GM21717 (cell line): ENCODE measurements around the gene FGF21.

ENCODE experiments used
- ATAC-seq: cut with Tn5 transposase; IDR thresholded peaks from one replicate; pipeline ENCODE4 v1.9.1; 2021; ENCODE audit warnings: mild to moderate bottlenecking, moderate library complexity; ENCODE audit not compliant: unreplicated experiment

Gene FGF21

DNA sequence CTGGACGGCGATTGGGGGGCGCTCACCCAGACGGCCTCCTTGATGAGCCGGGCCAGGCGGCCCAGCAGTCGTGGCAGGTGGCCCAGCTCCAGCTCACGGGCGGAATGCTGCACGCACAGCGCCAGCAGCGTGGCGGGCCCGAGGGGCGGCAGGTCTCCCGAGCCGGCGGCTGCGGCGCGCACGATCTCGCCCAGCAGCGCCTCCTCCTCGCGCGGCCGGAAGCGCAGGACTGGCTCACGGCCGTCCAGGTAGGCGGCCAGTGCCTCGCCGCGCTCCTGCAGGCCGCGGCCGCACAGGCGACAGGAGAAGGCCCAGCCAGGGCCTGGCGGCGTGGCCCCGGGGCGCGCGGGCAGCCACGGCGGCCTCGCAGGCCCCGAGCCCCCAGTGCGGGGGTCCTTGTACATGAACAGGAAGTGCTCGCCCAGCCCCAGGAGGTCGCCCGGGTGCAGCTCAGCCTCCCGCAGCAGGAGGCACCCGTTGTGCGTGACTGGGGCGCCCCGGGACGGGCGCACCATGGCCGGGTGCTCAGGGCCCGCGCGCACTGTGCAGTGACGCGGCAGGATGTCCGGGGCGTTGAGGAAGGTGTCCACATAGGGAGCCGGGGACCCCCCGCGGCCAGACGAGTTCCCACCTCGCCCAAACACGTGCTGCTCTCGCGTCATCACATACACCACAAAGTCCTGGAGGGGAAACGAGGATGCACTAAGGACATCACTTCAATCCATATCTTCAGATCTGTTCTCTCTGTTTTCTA lies 26.2 kb upstream of the FGF21 start:
- no peak for ATAC-seq

DNA sequence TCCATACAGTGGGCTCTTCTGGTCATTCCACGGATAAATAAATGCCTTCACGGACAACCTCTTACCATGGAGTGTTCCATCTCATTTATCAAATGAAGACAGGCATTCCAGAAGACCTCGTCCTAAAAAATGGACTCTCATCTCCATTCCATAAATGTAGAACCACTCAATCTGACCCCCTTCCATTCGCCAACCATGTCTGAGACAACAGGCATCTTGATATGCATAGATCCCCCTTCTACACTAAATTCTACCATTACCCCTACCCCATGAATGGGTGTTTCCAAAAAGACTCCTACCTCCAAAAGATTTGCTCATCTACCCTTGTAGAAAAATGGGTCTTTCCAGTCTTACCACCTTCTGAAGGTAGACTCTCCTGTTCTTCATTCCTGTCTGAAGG lies 23.9 kb upstream of the FGF21 start:
- ATAC-seq: no peak

DNA sequence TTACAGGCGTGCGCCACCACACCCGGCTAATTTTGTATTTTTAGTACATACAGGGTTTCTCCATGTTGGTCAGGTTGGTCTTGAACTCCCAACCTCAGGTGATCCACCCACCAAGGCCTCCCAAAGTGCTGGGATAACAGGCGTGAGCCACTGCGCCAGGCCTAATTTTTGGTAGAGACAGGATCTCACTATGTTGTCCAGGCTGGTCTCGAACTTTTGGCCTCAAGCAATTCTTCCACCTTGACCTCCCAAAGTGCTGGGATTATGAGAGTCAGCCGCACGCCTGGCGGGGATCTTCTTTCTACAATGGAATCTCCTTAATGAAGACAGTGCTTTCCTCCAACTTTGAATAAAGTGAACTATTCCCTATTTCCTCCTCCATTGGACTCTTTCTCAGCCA lies 20.7 kb upstream of the FGF21 start:
- no peak for ATAC-seq

DNA sequence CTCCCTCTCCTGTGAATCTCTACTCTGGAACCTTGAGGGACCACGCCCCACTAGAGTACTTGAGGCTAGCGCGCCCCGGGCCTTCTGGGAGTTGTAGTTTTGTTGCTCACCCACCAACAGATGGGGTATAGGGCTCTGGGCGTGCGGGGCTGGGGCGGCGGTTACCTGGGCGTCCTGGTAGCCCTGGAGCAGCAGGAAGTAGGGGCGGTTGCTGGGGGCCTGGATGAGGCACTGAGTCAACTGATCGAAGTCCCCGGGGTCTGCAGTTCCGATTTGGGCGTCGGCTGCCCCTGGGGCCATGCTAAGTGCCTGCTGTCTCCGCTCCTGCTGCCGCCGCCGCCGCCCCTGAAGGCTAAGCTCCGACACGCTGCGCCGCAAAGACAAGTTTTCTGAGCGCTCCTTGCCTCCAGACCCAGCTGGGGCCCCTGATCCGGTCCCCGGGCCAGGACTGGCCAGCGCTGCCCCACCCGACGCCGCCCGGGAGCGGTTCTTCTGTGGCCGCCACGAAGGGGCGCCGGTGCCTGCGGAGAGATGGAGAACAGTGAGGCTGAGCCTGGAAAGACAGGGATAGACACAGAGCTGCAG lies 20.2 kb upstream of the FGF21 start:
- no peak for ATAC-seq

DNA sequence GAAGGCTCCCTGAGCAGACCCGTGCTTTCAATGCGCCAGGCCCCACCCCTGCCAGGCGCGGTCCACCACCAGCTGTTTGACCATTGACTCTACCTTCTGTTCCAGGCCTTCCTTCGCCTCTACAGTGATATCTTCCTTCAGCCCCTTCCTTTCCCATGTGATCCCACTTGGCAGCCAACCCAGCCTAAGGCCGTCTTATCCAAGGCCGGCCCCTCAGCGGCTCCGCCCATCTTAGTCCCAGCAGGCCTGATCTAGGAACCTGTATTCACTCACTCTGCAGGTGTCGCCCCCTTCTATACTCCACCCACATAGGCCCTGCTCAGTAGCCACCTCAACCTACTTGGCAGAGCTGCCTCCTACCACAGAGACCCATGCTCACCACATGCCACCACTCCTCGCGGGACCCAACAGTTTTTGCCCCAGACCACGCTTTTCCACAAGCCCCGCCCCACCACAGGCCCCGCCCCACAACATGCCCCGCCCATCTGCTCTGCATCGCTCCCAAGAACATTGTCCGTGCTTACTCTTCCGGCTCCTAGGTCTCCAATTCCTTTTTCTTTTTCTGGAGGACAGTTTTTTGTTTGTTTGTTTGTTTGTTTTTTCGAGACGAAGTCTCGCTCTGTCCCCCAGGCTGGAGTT lies 17.8 kb upstream of the FGF21 start:
- ATAC-seq: no peak

DNA sequence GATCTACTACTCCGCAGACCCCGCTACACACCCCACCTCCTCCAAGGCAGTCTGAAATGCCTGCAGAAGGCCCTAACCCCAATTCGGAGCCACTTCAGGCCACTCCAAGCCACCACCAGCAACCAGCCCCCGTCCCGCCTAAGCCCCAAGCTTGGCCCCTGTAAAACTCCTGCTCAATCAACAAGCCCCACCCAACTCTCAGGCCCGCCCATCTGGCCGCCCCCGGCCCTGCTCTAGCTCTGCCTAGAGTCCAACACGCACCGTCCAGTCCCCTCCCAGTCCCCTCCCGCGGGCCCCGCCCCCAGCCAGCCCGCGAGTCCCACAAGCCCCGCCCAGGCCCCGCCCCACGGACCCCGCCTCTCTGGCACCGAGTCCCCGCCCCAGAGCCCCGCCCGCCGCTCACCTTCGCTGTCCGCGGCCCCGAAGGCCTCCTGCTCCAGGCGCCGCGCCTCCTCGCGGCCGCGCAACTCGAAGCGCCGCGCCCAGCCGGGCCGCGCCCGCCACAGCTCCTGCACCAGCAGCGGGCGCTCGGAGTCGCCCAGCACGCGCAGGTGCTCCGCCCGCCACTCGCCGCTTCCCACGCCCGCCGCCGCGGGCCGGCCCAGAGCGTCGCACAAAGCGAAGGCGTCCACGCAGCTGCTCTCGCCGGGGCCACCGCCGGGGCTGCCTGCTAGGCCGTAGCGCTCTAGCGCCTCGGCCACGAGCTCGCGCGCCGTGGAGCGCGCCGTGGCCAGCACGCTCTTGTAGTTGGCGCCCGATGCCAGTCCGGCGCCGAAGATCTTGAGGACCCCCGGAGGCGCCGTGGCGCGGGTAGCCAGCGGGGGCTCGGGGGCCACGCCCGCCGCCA lies 16.5 kb upstream of the FGF21 start:
- ATAC-seq: peak; percentile 55

DNA sequence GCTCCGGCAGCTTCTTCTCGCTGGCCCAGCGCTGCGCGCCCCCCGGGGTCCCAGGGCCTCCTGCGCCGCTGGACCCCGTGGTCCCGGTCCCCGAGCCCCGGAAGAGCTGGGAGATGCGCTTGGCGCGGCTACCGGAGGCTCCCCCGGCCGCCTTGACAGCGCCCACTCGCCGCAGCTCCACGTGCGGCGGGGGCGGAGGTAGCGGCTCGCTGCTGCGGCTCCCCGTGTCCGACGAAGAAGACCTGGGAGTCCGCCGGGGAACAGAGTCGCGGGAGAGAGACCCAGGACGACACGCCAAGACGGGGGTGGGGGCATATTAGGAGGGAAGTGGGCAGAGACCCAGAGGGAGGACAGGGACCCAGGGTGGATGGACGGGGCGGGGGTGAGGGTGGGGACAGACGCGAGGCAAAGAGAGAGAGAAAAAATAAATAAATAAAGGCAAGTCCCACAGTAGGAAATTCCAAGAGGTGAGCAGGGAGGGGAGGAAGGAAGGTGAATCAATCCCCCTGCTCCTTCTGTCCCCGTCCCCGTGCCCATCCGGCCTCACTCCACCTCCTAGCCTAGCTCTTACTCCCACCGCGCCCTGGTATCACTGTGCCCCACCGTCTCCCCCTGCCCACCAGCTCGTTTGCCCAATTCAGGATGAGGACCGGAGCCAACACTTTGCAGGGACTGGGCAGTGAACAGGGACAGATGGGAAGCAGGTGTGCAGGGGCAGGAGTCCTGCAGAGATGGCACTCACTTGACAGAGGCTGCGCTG lies 15.7 kb upstream of the FGF21 start:
- ATAC-seq: no peak

DNA sequence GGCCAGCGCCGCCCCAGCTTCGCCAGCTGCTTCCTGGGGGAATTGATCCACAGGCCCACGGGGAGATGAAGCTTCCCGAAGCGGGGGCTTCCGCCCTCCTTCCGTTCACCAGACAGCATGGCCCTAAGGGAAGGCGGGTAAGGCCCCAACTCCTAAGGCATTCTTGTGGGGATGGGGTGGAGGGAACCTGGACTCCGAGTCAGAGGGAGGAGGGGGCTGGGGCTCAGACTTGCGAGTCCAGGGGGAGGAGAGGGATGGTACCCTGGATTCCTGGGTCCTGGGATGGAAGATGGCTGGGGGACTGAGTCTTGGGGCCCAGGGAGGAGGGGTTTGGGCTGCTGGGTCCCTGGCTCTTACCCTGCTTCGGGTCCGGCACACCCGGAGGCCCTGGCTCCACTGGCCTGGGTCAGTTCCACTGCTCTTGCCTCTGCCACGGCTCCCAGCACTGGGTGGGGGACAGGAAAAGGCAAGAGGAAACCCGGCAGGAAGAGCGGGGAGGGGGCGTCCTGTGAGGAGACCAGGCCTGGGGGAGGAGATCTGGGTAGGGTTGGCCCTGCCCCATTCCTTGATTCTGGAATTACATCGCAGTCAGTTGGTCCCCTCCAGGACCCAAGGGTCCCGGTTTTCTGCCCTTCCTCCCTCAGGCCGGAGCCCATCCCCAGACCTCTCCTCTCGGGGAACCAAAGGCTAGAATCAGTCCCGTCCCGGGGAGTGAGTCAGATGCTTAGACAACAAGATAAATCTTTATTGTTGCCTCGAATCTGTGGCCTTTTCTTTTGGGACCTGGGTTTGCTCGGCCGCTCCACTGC lies 15.0 kb upstream of the FGF21 start, which contains the start of gene RASIP1:
Gene RASIP1 (minus strand): TSS at position 447 of the 809 bp plus-strand sequence. CDS start 328 bp downstream, at position 119.
- ATAC-seq: no peak

DNA sequence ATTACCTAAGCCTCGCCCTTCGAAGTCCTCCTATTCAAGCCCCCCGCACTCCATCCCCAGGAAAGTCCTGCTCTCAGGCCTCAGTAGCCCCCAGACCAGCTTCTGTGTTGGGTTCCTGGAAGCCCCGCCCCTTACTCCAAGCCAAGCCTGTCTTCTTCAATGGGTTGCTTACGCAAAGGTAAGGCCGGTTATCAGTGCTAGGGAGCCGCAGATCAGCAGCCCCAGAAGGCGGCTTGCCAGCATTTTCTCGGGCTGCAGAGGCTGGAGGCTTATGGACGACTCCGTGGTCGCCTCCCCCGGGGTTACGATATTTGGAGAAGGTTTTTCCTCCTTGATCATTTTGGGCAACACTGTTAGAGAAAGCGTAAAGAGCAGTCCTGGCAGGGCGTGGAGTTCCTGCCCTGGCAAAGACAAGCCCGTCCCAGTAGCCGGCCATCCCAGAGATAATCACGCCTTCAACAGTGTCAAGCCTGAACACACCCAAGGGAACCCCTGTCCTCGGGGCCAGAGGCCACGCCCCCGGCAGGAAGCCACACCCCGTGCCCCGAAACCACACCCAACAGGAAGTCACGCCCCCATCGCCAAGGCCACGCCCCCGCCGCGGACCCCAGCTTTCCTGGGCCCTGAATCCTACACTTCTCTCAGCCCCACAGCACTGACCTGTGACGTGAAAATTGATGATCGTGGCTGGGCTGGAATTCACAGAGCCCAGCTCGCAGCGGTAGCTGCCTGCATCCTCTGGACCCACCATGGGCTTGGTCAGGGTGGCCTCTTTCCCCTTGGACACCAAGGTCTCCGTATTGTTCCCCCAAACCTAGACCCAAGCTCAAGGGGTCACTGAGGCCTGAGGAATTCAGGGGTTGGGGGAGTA lies 14.0 kb upstream of the FGF21 start:
- no peak for ATAC-seq

DNA sequence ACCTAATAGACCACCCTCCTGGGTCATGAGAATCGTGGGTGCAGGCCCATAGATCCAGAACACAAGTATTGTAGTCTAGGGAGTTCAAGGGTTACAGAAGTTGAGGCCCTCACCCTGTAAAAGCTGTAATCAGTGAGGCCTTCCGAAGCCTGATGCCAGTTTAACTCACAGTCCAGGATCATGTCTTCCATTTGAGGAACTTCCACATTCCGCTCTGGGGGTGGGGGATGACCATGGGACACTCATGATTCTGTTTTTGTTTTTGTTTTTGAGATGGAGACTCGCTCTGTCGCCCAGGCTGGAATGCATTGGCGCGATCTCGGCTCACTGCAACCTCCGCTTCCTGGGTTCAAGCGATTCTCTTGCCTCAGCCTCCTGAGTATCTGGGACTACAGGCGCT lies 13.2 kb upstream of the FGF21 start:
- ATAC-seq: no peak

DNA sequence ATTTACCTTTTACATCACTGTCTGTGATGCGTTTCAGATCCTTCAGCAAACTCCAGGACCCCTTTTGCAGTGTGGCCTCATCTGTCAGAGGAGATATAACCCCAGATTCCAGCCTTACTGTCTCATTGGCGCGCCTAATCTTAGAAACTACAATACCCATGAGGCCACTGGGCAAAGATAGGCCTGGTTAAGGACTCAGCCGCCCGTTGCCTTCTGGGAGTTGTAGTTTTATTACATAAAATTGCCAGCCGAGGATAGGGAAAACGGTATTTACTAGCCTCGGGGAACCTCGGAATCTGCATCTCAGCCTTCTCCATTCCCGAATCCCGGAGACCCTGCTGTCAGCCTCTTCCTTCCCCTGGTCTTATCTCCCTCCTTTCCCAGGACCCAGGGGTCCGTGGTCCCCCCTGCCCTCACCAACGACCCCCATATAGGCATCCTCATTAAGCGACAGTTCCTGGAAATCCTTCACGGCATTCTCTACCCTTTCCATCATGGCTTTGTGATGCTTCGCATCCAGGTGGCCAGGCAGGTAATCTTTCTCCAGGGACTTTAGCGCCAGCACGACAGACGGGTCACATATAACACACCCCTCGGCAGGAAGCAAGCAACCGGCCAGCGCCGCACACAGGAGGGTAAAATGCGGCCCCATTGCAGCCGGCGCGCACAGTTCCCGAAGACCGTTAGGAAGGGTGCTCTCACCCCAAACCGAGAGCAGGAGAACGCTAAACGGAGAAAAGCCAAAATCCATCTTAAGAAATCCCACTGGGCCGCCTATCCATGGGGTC lies 9.9 kb upstream of the FGF21 start:
- ATAC-seq: no peak

DNA sequence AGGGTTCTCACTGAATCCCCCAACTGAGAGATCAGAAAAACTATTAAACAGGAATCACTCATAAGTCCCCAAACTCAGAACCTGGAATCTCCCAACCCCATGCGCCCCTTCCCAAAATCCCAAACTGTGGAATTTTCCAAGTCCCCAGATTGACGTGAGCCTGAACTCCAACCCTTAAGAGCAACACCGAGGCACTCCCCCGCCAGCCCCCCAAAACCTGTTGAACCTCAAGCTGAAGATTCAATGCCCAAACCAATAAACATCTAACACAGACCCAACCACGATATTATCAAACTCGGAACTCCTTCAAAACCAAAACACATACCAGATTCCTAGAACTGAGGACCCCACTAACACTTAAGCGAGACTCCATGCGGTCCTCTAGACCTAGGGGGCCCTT lies 9.2 kb upstream of the FGF21 start:
- ATAC-seq: no peak

DNA sequence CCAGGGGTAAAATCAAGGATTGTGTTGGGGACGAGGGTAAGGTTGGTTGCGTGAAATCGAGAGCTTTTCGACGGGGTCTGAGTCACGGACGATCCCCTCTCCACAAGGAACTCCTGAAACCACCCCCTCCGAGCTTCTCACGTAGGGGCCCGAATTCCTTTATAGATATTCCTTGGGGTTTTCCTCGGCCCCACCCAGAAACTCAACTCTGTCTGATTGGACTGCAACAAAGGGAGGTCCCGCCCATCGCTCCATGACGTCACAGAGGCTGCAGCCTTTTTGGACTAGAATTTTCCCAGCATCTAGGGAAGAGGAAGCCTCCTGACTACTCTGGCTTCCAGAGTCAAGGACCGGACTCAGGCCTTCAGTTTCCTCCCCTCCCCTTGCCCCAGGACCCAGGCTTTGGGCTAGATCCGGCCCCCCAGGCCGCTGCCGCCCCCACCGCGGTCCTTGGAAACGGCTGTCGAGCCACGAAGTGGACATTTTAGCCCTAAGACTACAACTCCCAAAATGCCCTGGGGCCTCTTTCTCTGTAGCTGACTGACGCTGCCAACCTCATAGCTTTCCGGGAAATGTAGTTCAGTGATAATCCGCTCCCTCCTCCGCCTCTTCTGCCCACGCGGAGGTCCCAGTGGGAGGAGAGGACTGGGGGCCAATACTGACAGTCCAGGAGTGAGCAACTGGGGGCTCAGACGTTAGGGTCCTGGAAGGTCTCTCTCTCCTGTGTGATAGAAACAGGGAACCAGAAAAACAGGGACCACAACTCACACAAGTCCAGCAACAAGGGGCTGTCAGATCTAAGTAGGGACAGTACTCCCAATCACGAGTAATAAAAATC lies 8.4 kb upstream of the FGF21 start, which contains the start of gene IZUMO1:
Gene IZUMO1 (minus strand): TSS at position 172 of the 838 bp plus-strand sequence. CDS start 1,050 bp downstream, outside the sequence.
- no peak for ATAC-seq

DNA sequence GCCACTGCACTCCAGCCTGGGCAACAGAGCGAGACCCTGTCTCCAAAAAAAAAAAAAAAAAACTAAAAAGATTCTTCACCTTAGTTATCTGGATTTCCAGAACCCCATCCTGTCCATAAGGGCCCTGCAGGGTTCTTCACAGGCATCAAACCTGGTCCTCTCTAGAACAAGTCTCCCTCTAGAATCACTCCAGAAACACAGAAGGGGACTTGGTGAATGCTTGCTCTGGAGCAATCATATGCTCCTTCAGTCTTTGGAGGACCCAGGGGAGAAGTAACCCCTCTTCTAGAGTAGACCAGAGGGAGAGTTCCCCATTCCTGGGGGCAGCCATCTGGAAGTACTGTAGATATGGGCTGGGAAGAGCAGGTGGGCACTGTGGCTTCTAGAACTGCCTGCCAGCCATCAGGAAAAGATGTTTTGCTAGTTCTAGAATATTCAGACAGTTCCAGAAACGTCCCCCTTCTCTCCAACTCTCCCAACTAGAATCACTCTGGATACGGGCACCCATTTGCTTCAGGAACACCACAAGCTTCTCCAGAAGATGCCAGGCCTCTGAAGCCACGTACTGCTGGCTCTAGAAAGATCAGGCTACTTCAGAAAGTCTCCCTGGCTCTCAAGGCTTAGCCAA lies 5.6 kb upstream of the FGF21 start:
- ATAC-seq: no peak

DNA sequence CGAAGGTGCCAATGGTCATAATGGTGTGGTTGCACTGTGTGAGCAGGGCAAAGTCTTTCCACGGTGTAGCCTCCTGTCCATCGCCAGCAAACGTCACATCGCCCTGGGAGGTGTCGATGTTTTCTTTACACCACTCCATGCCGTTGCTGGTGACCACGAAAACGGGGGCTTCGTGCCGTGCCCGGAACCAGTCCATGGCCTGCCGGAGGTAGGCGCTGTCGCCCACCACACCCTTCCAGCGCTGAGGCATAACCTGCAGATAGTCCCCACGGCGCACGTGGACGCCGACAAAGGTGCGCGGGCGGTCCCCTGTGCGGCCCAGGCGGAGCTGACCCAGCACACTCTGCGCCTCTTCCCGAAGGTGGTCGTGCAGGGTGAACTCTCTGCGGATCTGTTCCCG lies 5.0 kb upstream of the FGF21 start:
- no peak for ATAC-seq

DNA sequence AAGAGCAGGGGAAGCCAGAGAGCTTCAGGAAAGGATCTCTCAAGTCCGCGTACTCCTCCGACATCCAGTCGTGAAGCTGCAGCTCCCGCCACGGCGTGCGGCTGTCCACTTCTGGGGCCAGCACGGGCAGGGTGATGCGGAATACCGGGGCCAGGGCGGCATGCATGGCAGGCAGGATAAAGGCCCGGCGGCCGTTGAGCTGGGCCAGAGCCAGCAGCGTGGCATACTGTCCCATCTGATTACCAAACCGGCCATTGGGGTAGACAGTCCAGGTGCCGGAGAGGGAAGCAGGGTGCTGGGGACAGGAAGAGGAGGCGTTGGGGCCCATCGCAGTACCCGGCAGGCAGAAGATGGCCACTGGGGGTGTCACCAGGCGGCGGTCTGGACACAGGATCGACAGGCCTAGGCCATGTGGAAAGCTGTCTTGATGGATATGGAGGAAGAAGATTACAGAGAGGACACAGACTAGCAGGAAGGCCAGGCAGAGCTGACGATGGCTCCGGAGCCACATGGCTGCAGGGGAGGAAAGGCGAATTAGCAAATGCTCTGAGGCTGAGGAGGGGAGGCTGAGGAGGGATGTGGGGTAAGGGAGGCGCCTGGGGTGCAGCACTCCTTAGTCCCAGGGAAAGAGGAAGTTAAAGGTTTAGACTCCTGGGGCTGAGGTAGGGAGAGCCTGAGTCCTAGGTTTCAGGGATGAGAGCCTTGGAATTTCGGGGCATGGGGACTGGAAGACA lies 4.4 kb upstream of the FGF21 start:
- no peak for ATAC-seq
